Esophagus squamous epithelium (tissue), 4 donors: Measurements from ENCODE around the gene AFDN.

Source experiments
- CTCF ChIP-seq, 6 experiments: fragments of 450-650 bp in 4 of 6; fragments of 200-600 bp in 2 of 6; sonication (generic) in 2 of 6; IDR thresholded peaks; one replicate each; pipeline ENCODE4 v1.5.1; 2016 to 2019; ENCODE audit warnings: antibody characterized with exemption in 6 of 6, mild to moderate bottlenecking in 4 of 6, moderate library complexity in 4 of 6
- POLR2A ChIP-seq, 4 donors: fragments of 450-650 bp; IDR thresholded peaks; one replicate each; pipeline ENCODE4 v1.6.1; 2017; ENCODE audit warnings: antibody characterized with exemption in 4 of 4, mild to moderate bottlenecking in 4 of 4, moderate library complexity in 3 of 4

GRCh38 chr6:167932468-167933276 lies 106.0 kb downstream of the AFDN start:
- TF ChIP-seq POLR2A (IDR thresholded peaks at IDR 0.05): no peak
- TF ChIP-seq CTCF (IDR thresholded peaks at IDR 0.05): no peak
